Activated B cell treated with CpG ODN at 0.5 μM for 24 hours (primary cell): Measurements from ENCODE around the gene MT1G. TPM values are rescaled to one million over a fixed set of nuclear protein-coding genes. Genes with fewer than 3 reads are reported as not detected.
"Not testable (repeated sequence)": the region's sequence is repeated elsewhere in the genome, so short reads cannot be mapped to it uniquely, and the experiment has no call there.

Experiments used
- ATAC-seq: fragments of 200-7000 bp; cut with Tn5 transposase; one replicate; pipeline ENCODE4 v1.10.0; 2021; ENCODE audit warnings: low read depth, mild to moderate bottlenecking, moderate library complexity
- CTCF ChIA-PET: fragments of 350-600 bp; sonication (Branson Sonifier 250); formaldehyde crosslinking; loops from one replicate; lab custom pipeline; 2021; ENCODE audit warnings: antibody characterized with exemption; lab: Charles Lee
- POLR2A ChIA-PET: fragments of 350-600 bp; sonication (Branson Sonifier 250); formaldehyde crosslinking; loops from one replicate; lab custom pipeline; 2021; ENCODE audit warnings: antibody characterized with exemption; lab: Charles Lee
- DNase-seq: peaks from one replicate; pipeline ENCODE4 v3.0.0; 2022
- H3K27ac Mint-ChIP-seq: one replicate; pipeline ENCODE4 v1.8.0; 2020; ENCODE audit warnings: mixed read lengths
- H3K27me3 Mint-ChIP-seq: one replicate; pipeline ENCODE4 v1.8.0; 2021; ENCODE audit warnings: mixed read lengths
- H3K36me3 Mint-ChIP-seq: one replicate; pipeline ENCODE4 v1.8.0; 2021; ENCODE audit warnings: low read depth, mixed read lengths
- H3K4me1 Mint-ChIP-seq: one replicate; pipeline ENCODE4 v1.8.0; 2021; ENCODE audit warnings: mixed read lengths
- H3K4me3 Mint-ChIP-seq: one replicate; pipeline ENCODE4 v1.8.0; 2020; ENCODE audit warnings: mild to moderate bottlenecking, mixed read lengths
- H3K9me3 Mint-ChIP-seq: one replicate; pipeline ENCODE4 v1.8.0; 2020; ENCODE audit warnings: mixed read lengths
- intact Hi-C: fragments of 100-400 bp; cut with micrococcal nuclease; formaldehyde crosslinking; loops from one replicate; pipeline ENCODE4 v1.15.1; 2024
- total RNA-seq: library from RNA; stranded (reverse); gene quantifications from 2 replicates; pipeline ENCODE4 v1.2.3, GENCODE V29; 2022
- TF ChIP-seq, protein P1 (sequence below): fragments of 200-600 bp; IDR thresholded peaks from one replicate; pipeline ENCODE4 v1.8.0; 2022; ENCODE audit warnings: antibody characterized with exemption, mild to moderate bottlenecking

MT1G gene
- 0.69 TPM in 1 of 2 replicates, not detected in the other for total RNA-seq

DNA sequence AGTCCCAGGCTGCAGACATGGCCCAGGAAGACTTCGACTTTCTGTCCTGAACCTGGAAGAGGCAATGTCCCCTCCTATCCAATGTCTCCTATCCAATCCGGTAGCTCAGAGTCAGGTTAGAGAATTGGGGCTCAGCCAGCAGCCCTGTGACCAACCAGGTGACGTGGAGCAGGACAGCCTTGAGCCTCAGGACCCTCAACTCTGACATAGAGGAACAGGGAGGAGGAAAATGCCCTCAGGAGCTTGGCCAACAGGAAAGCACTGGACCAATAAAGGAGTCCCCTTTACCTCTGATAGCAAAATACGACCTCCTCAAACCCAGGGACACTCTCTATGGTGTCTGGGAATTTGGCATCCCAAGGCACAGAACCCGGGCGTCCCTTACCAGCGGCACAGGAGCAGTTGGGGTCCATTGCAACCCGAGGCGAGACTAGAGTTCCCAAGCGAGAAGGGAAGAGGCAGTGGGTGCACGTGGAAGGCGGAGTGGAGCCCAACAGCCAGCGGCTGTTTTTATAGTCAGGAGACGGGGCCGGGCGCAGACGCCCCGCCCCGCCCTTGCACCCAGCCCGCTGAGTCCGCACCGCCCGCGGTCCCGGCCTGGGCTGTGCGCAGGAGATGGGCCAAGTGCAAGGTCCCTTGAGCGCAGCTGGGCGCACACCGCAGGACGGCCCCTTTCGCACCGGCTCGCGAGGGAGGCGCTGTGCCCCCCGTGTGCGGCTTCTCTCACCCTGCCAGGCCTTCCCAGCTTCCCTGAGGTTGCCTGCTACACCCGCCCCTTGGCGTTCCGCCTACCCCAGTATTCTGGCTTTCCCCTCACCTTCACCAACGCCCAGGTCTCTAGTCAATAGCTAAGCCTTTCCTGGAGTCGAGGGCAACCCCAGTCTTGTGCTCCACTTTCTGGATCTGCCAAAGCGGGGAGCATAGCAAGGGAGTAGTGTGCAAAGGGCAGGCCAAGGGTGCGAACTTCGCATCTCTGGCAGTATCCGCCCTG is at the start of gene MT1G:
MT1G (minus strand) TSS at position 485 of the 991 bp plus-strand sequence; CDS start at position 413, 72 bp downstream.
- intact Hi-C loops: no loop called here
- no peak for DNase-seq

DNA sequence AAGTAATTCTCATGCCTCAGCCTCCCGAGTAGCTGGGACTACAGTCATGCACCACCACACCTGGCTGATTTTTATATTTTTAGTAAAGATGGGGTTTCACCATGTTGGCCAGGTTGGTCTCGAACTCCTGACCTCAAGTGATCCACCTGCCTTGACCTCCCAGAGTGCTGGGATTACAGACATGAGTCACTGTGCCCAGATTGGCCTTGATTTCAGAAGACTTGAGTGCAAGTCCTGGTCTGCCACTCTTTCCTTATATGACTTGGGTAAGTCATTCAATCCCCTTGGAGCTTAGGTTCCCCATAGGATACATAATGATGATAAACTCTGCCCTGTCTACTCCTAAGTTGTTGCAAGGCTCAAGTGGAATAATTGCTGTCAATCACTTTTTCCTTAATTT is 49.7 kb upstream of the MT1G start:
- DNase-seq, H3K4me3 Mint-ChIP-seq, H3K36me3 Mint-ChIP-seq, H3K27ac Mint-ChIP-seq, H3K9me3 Mint-ChIP-seq, ATAC-seq, intact Hi-C loops, POLR2A ChIA-PET, H3K27me3 Mint-ChIP-seq, H3K4me1 Mint-ChIP-seq: not testable (repeated sequence)
- CTCF ChIA-PET: interaction anchor here (0.9 kb wide), 1 partner anchor 11 kb away, joined by 3 read pairs; no protein-coding TSS in a partner anchor

More for the DNA sequence above, at the start of gene MT1G:
- Mint-ChIP-seq H3K27ac (no peak within 1 kb of the TSS), H3K36me3 (no peaks in the 10 kb centered on the region), H3K4me1 (peaks cover 6% of the 10 kb centered on the region), H3K27me3 (peaks cover 77% of the 10 kb centered on the region), H3K4me3 (no peak within 1 kb of the TSS), H3K9me3 (no peaks in the 10 kb centered on the region)
- CTCF ChIA-PET: interaction anchor here (0.8 kb wide), 1 partner anchor 34 kb away, joined by 3 read pairs; no protein-coding TSS in a partner anchor
- TF ChIP-seq, protein P1, sequence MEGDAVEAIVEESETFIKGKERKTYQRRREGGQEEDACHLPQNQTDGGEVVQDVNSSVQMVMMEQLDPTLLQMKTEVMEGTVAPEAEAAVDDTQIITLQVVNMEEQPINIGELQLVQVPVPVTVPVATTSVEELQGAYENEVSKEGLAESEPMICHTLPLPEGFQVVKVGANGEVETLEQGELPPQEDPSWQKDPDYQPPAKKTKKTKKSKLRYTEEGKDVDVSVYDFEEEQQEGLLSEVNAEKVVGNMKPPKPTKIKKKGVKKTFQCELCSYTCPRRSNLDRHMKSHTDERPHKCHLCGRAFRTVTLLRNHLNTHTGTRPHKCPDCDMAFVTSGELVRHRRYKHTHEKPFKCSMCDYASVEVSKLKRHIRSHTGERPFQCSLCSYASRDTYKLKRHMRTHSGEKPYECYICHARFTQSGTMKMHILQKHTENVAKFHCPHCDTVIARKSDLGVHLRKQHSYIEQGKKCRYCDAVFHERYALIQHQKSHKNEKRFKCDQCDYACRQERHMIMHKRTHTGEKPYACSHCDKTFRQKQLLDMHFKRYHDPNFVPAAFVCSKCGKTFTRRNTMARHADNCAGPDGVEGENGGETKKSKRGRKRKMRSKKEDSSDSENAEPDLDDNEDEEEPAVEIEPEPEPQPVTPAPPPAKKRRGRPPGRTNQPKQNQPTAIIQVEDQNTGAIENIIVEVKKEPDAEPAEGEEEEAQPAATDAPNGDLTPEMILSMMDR: no peak
- ATAC-seq: no peak
- POLR2A ChIA-PET: no interaction called here

DNA sequence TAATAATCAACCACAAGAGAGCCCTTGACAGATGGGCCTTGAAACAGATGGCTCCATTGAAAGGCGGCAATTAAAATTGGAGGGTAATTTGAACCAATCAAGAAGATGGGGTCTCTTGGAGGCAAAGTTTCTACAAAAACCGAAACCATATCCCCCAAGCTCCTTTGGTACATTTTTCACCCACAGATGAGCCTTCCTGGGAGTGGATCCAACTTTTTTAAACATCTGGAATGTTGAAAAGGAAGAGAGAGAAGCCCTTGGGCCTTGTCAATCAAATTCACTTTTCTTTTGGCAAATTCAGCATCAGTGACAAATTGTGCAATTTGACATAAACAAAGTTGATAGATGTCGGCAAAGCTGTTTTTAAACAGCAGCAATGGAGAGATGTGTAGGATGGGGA is 48.9 kb upstream of the MT1G start:
- Mint-ChIP-seq H3K27ac (no peak overlapping the region), H3K9me3 (no peaks in the 10 kb centered on the region), H3K27me3 (peaks cover 6% of the 10 kb centered on the region), H3K4me1 (no peaks in the 10 kb centered on the region), H3K4me3 (no peak overlapping the region), H3K36me3 (no peaks in the 10 kb centered on the region)
- TF ChIP-seq, protein P1: no peak
- no peak for ATAC-seq
- DNase-seq: no peak
- ChIA-PET POLR2A (no interaction called here), CTCF (no interaction called here)
- intact Hi-C loops: no loop called here

DNA sequence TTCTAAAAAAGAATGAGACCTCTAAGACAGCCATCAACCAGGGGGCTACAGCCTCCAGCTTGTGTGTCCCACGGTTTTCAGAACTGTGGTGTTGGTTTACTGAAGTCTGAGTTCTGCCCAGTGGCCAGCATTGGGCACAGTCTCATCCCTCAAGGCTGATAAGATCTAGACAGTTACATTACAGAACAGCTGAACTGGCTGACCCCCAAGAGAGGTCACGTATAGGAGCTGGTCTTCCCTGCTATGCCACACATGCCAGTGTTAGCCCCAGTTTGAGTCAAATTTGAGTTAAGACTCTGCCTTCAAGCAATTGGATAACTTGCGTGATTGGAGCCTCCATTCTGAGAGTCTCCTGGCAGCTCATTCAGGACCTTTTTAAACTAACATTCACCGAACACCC is 47.3 kb upstream of the MT1G start:
- DNase-seq (no peak), ATAC-seq (no peak)
- TF ChIP-seq, protein P1: no peak
- H3K27ac Mint-ChIP-seq: no peak overlapping the region
- no peak overlapping the region for H3K4me3 Mint-ChIP-seq
- no peaks in the 10 kb centered on the region for H3K36me3 Mint-ChIP-seq
- peaks cover 2% of the 10 kb centered on the region for H3K27me3 Mint-ChIP-seq
- intact Hi-C loops: no loop called here
- H3K4me1 Mint-ChIP-seq: no peaks in the 10 kb centered on the region
- H3K9me3 Mint-ChIP-seq: no peaks in the 10 kb centered on the region
- POLR2A ChIA-PET: no interaction called here
- CTCF ChIA-PET: no interaction called here

DNA sequence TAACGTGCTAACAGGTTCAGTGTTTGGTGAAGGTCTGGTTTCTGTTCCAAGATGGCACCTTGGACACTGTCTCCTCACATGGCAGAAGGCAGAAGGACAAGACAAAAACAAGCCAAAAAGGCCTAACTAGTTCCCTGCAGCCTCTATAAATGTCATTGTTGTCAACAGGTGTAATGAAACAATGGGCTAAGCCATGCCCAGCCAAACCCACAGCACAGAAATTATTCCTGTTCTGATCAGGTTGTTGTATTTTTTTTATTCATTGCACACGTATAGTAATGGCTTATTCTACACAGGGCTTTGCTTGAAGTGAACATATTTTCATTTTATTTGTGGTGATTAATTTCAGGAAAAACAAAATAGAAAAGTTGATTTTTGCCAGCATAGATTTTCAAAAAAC is 45.9 kb upstream of the MT1G start:
- TF ChIP-seq, protein P1: no peak
- no peaks in the 10 kb centered on the region for H3K9me3 Mint-ChIP-seq
- H3K4me3 Mint-ChIP-seq: no peak overlapping the region
- DNase-seq (no peak), ATAC-seq (no peak)
- H3K36me3 Mint-ChIP-seq: no peaks in the 10 kb centered on the region
- POLR2A ChIA-PET: no interaction called here
- no peak overlapping the region for H3K27ac Mint-ChIP-seq
- H3K27me3 Mint-ChIP-seq: peaks cover 5% of the 10 kb centered on the region
- no peaks in the 10 kb centered on the region for H3K4me1 Mint-ChIP-seq
- CTCF ChIA-PET: no interaction called here
- intact Hi-C loops: no loop called here
